ENCODE measurements around the gene AGER.

AGER gene

GRCh38 chr6:32173051-32173727 lies 10.9 kb downstream of the AGER start:
- no peak for DNase-seq (ENCODE audit: low read depth in 1 of 2, low spot score in 1 of 2)

DNA sequence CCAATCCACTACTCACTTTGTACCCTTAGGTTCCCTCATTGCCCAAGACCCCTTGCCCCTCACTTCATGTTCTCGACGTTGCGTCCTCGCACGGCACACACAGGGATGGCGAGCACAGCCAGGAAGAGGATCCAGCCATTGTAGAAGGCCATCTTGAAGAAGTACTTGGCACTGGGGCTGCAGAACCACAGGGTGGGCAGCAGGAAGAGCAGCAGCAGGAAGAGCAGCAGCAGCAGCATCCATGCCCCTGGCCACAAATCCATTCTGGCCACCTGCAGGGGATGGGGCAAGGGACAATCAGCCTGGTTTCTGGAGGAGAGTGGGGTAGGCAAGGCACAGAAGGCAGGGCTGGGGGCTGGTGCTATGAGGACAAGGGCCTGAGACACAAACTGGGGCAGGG lies 12.8 kb downstream of the AGER start:
- DNase-seq (ENCODE audit: low read depth in 1 of 2, low spot score in 1 of 2): no peak

DNA sequence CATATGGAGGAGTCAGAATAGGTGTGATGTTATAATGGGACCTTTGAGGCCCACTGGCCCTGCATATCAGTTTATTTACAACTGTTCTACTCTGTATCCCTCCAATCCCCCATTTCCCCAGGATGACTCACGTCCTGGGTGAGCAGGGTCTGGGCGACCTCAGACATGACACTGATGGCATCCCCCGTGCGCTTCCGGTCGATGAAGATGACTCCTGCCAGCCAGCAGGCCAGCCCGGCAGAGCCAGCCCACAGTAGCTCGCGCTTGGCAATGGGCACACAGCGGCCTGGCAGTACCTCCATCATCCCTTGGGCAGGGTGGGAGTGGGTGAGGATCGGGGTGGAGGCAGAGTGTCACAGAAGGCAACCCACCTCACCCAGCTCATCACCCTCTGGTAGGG lies 13.8 kb downstream of the AGER start:
- DNase-seq (ENCODE audit: low read depth in 1 of 2, low spot score in 1 of 2): no peak

DNA sequence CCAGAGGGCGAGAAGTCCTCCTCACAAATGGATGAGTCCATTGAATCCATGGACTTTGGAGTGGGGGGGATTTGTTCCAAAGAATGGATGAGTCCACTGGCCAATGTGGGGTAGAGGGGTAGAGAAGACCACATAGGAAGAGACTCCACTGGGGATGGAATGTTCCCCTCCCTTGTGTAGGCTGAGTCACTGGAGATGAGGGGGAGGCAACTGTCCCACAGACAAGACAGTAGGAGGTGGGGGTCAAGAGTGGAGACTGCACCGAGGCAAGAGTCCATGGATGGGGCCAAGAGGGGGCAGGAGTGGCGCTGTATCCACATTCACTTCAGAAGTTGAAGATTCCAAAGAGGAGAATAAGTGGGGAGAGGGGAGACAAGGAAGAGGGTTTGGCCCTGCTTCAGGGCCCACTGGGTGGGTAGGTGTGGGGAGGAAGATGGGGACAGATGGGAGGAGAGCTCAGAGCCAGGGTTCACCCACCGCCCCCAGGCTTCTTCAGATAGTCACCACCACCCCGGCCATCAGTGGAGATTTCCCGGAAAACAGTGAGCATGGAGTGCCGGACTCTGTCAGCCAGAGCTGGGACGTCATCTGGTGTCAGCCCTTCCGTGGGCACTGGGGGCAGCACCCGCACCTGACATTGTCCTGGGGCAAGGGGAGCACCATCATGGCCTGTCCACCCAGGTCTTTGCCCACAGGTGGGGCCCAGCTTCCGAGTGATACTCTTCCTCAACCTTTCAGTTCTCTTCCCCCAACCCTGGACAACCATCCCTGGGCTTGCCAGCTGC lies 15.1 kb downstream of the AGER start:
- DNase-seq (ENCODE audit: low read depth in 1 of 2, low spot score in 1 of 2): no peak

DNA sequence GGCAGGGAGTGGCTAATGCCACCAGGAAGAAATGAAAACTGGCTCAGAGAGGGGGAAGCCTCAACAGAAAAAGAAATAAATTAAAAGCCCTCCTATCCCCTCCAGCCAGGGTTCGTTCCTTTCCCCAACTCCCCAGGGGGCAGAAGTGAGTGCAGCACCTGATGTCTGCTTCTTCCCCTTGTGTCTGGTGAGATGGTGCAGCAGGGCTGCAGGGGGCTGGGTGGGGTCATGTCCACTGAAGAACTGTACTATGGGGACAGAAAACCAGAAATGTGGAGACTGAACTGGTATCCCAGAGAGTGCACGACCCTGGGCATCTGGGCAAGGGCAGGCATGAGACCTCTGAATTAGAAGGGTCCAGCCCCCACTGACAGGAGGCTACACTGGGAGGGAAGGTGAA lies 15.7 kb downstream of the AGER start:
- no peak for DNase-seq (ENCODE audit: low read depth in 1 of 2, low spot score in 1 of 2)

GRCh38 chr6:32167761-32168262 lies 16.2 kb downstream of the AGER start:
- no peak for DNase-seq (ENCODE audit: low read depth in 1 of 2, low spot score in 1 of 2)

GRCh38 chr6:32167154-32167760 lies 16.8 kb downstream of the AGER start:
- no peak for DNase-seq (ENCODE audit: low read depth in 1 of 2, low spot score in 1 of 2)

DNA sequence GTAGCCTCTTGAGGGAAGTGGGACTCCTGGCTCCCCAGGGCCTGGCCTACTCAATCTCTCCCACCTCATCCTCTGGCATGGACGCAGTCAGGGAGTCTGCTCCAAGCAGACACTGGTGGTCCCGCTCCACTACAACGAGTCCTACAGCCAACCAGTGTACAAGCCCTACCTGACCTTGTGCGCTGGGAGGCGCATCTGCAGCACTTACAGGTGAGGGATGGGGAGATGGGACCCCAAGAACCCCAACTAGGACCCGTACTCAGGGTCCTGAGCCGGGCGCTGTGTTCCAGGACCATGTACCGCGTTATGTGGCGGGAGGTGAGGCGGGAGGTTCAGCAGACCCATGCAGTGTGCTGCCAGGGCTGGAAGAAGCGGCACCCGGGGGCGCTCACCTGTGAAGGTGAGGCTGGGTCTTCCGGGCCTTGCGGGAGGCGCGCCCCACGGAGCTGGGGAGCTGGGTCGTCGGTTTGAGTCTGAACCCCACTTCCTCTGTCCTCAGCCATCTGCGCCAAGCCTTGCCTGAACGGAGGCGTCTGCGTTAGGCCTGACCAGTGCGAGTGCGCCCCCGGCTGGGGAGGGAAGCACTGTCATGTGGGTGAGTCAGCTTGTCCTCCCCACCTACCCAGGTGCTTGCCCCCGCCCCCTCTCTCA lies 17.5 kb downstream of the AGER start:
- DNase-seq (ENCODE audit: low read depth in 1 of 2, low spot score in 1 of 2): no peak

DNA sequence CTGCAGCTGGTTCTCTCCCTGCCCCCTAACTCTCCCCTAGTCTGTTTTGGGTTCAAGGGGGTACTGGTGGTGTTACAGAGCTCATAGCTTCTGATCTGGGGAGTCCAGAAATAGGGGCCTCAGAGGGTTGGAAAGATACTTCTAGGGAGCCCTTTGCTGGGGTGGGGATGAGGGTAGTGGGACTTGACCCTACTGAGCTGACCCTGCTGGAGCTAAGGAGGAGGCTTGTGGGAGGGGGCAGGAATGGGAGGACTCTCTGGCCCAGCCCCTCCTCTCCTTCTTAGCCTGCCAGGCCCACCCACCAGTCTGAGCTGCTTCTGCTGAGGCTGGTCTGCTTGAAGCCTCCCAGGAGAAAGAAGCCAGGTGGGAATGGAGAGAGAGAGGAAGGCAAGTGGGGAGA lies 19.8 kb downstream of the AGER start, which contains the start of gene EGFL8:
EGFL8 (plus strand) TSS at position 301 of the 400 bp plus-strand sequence. CDS start 1,571 bp downstream, outside the sequence.
- DNase-seq (ENCODE audit: low read depth in 1 of 2, low spot score in 1 of 2): no peak

- DNase-seq (ENCODE audit: low read depth in 1 of 2, low spot score in 1 of 2): no peak
Measured at GRCh38 chr6:32163559-32164258, 20.3 kb downstream of the AGER start.

DNA sequence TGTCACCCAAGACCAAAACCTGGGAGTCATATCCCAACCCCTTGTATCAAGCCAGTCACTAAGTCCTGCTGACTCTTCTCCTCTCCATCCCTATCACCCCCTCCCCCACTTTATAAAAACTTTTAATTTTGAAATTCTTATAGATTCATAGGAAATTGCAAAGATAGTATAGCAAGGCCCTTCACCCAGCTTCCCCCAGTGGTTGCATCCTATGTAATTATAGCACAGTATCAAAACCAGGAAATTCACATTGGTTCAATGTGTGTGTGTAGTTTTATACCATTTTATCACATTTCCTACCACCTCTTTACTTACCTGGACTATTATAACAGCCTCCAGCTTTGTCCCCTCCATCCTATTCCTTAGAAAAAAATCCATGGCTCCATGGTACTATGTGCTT lies 26.0 kb downstream of the AGER start:
- no peak for DNase-seq (ENCODE audit: low read depth in 1 of 2, low spot score in 1 of 2)

DNA sequence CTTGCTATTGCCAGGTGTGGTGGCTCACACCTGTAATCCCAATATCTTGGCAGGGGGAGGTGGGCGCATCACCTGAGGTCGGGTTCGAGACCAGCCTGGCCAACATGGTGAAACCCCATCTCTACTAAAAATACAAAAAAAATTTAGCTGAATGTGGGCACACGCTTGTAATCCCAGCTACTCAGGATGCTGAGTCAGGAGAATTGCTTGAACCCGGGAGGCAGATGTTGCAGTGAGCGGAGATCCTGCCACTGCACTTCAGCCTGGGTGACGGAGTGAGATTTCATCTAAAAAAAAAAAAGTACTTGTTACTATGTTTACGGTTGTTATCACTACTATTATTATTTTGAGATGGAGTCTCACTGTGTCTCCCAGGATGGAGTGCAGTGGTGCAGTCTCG lies 27.2 kb downstream of the AGER start:
- DNase-seq (ENCODE audit: low read depth in 1 of 2, low spot score in 1 of 2): no peak

- peak; percentile 37 to 41 for DNase-seq (ENCODE audit: low read depth in 1 of 2, low spot score in 1 of 2)
Measured at GRCh38 chr6:32154514-32155161, 29.4 kb downstream of the AGER start.

DNA sequence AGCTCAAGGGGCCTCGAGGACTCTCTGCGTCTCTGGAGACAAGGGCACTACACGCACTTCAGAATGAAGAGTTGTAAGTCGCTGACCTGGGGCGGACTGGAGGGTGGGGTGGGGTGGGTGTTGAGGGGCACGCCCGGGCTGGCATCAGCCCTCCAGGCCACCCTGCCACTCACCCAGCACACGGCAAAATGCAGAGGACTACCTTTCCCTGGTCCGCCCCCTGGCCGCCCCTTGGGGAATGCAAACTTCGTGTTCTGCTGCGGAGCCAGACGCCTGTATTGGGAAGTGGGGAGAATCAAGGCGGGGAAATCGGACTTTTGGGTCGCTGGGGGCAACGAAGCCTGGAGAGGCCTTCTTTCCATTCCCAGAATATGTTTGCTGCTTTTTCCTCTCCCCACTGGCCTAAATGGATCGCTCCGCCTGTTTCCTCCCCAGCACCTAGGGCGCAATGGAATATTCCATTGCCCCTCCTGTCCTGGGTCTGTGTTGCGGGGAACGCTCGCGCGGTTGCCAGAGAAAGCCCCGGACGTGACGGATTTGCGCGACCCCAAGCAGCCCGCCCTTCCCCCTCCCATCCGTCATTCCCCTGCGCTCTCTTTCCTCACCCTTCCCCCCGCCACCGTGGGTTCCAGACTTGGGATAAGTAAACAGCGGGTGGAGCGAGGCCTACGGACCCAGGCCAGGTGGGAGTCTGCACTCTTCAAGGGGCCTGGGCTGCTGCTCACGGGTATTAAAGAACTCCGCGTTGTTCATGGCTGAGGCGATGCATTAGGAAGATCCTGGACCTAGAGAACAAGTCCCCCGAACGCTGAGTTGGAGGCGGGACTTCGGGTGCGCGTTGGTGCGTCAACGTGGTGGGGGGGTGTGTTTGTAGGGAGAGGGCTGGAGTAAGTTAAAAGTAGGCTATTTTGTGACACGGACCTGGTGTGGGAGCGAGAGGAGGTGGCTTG lies 30.2 kb downstream of the AGER start, which contains the start of gene PPT2:
PPT2 (plus strand) TSS at position 578 of the 950 bp plus-strand sequence. CDS start 454 bp downstream, outside the sequence.
- peak; percentile 41 to 74 for DNase-seq (ENCODE audit: low read depth in 1 of 2, low spot score in 1 of 2)

DNA sequence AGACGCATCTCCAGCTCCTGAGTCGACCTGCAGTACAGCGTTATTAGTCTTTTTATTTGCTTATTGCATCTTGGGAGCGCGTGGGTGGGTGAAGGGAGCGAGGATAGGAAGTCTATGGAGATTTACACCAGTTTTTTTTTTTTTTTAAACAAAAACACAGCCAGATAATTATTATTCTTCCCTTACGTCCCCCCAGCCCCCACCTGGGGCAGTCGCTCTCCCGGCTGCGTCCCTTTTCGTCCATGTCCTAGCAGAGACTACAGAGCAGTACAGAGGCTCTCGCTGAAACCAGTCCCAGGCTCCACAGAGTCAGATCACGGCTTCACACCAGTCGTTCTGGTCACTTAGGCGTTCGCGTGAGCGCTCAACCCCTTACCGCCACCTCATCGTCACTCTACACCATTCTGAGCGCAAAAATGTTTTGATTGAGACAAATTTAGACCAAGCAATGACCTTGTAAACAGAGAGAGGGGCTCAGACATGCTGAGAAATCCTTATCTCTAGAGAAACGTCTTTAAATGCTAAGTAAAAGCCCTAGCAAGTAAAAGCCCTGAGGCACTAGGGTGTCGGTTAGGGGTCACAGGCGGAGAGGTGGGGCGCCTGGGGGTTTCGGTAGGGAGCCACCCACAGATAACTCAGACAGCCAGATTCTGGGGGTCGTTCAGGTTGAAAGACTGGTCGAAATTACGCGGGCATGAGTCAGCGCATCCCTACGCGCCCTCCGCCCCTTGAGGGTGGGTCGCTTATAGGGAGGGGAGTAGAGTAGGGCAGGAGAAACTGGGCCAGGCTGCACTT lies 31.1 kb downstream of the AGER start:
- no peak for DNase-seq (ENCODE audit: low read depth in 1 of 2, low spot score in 1 of 2)

DNA sequence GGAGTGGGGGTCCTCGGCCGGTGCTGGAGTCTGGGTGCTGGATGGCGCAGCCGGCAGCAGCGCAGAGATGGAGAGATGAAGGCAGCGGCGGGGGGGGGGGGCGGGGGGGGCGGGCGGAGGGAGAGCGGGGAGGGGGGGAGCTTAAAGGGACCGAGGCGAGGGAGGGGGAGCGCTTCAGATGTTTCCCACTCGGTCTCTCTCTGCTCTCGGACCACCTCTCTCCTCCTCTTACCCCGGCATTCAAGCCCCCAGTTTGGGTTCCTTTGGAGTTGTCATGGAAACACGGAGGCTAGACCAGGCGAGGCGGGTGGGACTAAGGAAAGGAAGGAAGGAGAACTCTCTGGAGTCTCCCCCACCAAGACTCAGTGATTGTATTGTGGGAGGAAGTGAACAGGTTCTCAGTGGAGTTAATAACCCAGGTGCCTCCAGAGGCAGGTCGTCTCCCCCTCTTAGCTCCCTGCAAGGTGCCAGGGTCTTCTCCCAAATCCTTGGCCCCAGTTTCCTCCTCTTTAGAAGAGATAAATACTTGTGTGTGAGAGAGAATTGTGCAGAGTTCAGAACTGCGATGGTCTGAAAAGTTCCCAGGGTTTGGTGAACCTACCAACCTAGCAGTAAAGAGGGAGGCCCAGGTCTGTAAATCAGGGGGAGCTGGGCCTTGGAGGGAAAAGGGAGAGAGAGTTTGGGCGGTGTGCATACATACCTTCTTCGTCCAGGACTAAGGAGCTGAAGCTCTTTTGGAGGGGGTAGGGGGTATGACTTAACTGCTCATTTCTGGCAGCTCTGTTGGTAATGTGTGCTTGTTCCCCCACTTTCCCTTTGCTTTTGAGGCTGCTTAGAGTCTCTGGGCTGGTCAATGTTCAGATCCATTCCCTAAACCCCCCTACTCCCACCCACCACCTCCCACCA lies 31.9 kb downstream of the AGER start, which contains the start of gene PRRT1:
PRRT1 (minus strand) TSS at position 77 of the 906 bp plus-strand sequence. CDS start 112 bp downstream, outside the sequence.
- DNase-seq (ENCODE audit: low read depth in 1 of 2, low spot score in 1 of 2): no peak
